ENCODE results near the gene ARF5. TPM values are rescaled to one million over a fixed set of nuclear protein-coding genes. Genes with fewer than 3 reads are reported as not detected.

The ARF5 gene
- polyA plus RNA-seq, 4 donors = 205 to 249 (median 223) TPM

GRCh38 chr7:127612263-127612662, 24.1 kb downstream of the ARF5 start:
- H3K4me1 ChIP-seq (ENCODE audit: control insufficient read depth in 3 of 3, insufficient read depth in 2 of 3, low read depth in 1 of 3, low read length in 2 of 3) = no peaks in the 10 kb centered on the region
- no peaks in the 10 kb centered on the region for H3K36me3 ChIP-seq (ENCODE audit: control insufficient read depth in 3 of 3, insufficient read depth in 2 of 3, low read depth in 1 of 3, low read length in 3 of 3)
- H3K27me3 ChIP-seq (ENCODE audit: control insufficient read depth in 3 of 3, insufficient read depth in 3 of 3, low read length in 3 of 3) = peaks cover 0 to 9% (median 0%) of the 10 kb centered on the region in 3 donors
- FAIRE-seq = no peak
- WGBS, 3 donors = 89 to 100% (median 90%) methylated on average over 1 of the region's 1 CpG
- no peak for DNase-seq
- peaks cover 0 to 14% of the 10 kb centered on the region in 2 donors for H3K9me3 ChIP-seq (ENCODE audit: control insufficient read depth in 2 of 2, insufficient read depth in 1 of 2, low read depth in 1 of 2, low read length in 1 of 2)
- H3K27ac ChIP-seq (ENCODE audit: low read depth in 1 of 3, low read length in 2 of 3) = no peak overlapping the region
- H3K4me3 ChIP-seq (ENCODE audit: low read depth in 1 of 3, low read length in 3 of 3) = no peak overlapping the region

GRCh38 chr7:127616724-127617123, 28.5 kb downstream of the ARF5 start:
- Histone ChIP-seq H3K9me3 (ENCODE audit: control insufficient read depth in 2 of 2, insufficient read depth in 1 of 2, low read depth in 1 of 2, low read length in 1 of 2) (no peaks in the 10 kb centered on the region), H3K4me3 (ENCODE audit: low read depth in 1 of 3, low read length in 3 of 3) (no peak overlapping the region), H3K4me1 (ENCODE audit: control insufficient read depth in 3 of 3, insufficient read depth in 2 of 3, low read depth in 1 of 3, low read length in 2 of 3) (no peaks in the 10 kb centered on the region), H3K27me3 (ENCODE audit: control insufficient read depth in 3 of 3, insufficient read depth in 3 of 3, low read length in 3 of 3) (peaks cover 3 to 45% (median 8%) of the 10 kb centered on the region in 3 donors), H3K36me3 (ENCODE audit: control insufficient read depth in 3 of 3, insufficient read depth in 2 of 3, low read depth in 1 of 3, low read length in 3 of 3) (no peaks in the 10 kb centered on the region), H3K27ac (ENCODE audit: low read depth in 1 of 3, low read length in 2 of 3) (no peak overlapping the region)
- DNase-seq (no peak), FAIRE-seq (no peak)
- whole genome bisulfite sequencing, 3 donors = 87 to 89% (median 88%) methylated on average over 5 of the region's 5 CpGs

- peaks cover 3 to 45% (median 8%) of the 10 kb centered on the region in 3 donors for H3K27me3 ChIP-seq (ENCODE audit: control insufficient read depth in 3 of 3, insufficient read depth in 3 of 3, low read length in 3 of 3)
- no peaks in the 10 kb centered on the region for H3K36me3 ChIP-seq (ENCODE audit: control insufficient read depth in 3 of 3, insufficient read depth in 2 of 3, low read depth in 1 of 3, low read length in 3 of 3)
- H3K9me3 ChIP-seq (ENCODE audit: control insufficient read depth in 2 of 2, insufficient read depth in 1 of 2, low read depth in 1 of 2, low read length in 1 of 2) = no peaks in the 10 kb centered on the region
- H3K4me3 ChIP-seq (ENCODE audit: low read depth in 1 of 3, low read length in 3 of 3) = no peak within 1 kb of the TSS
- DNase-seq (no peak), FAIRE-seq (no peak)
- H3K27ac ChIP-seq (ENCODE audit: low read depth in 1 of 3, low read length in 2 of 3) = no peak within 1 kb of the TSS
- no peaks in the 10 kb centered on the region for H3K4me1 ChIP-seq (ENCODE audit: control insufficient read depth in 3 of 3, insufficient read depth in 2 of 3, low read depth in 1 of 3, low read length in 2 of 3)
- WGBS, 3 donors = 42 to 51% (median 50%) methylated on average over 2 of the region's 2 CpGs
Measured at GRCh38 chr7:127618042-127618441, 29.8 kb downstream of the ARF5 start, which contains the start of gene PAX4. Gene PAX4, minus strand, starts transcription at chr7:127618142. Its CDS starts 2,214 bp downstream, at chr7:127615928.

- Histone ChIP-seq H3K36me3 (ENCODE audit: control insufficient read depth in 3 of 3, insufficient read depth in 2 of 3, low read depth in 1 of 3, low read length in 3 of 3) (no peaks in the 10 kb centered on the region), H3K9me3 (ENCODE audit: control insufficient read depth in 2 of 2, insufficient read depth in 1 of 2, low read depth in 1 of 2, low read length in 1 of 2) (no peaks in the 10 kb centered on the region), H3K4me3 (ENCODE audit: low read depth in 1 of 3, low read length in 3 of 3) (no peak overlapping the region), H3K27me3 (ENCODE audit: control insufficient read depth in 3 of 3, insufficient read depth in 3 of 3, low read length in 3 of 3) (peaks cover 3 to 45% (median 8%) of the 10 kb centered on the region in 3 donors), H3K27ac (ENCODE audit: low read depth in 1 of 3, low read length in 2 of 3) (no peak overlapping the region), H3K4me1 (ENCODE audit: control insufficient read depth in 3 of 3, insufficient read depth in 2 of 3, low read depth in 1 of 3, low read length in 2 of 3) (no peaks in the 10 kb centered on the region)
- 38 to 61% (median 42%) methylated on average over 1 of the region's 1 CpG for WGBS, 3 donors
- DNase-seq (no peak), FAIRE-seq (no peak)
Measured at GRCh38 chr7:127618775-127619174, 30.6 kb downstream of the ARF5 start.

- H3K27me3 ChIP-seq (ENCODE audit: control insufficient read depth in 3 of 3, insufficient read depth in 3 of 3, low read length in 3 of 3) = peaks cover 3 to 45% (median 8%) of the 10 kb centered on the region in 3 donors
- FAIRE-seq = no peak
- H3K4me3 ChIP-seq (ENCODE audit: low read depth in 1 of 3, low read length in 3 of 3) = no peak overlapping the region
- 8 to 11% (median 9%) methylated on average over 24 to 27 of the region's 27 CpGs for WGBS, 3 donors
- no peaks in the 10 kb centered on the region for H3K36me3 ChIP-seq (ENCODE audit: control insufficient read depth in 3 of 3, insufficient read depth in 2 of 3, low read depth in 1 of 3, low read length in 3 of 3)
- no peaks in the 10 kb centered on the region for H3K4me1 ChIP-seq (ENCODE audit: control insufficient read depth in 3 of 3, insufficient read depth in 2 of 3, low read depth in 1 of 3, low read length in 2 of 3)
- H3K27ac ChIP-seq (ENCODE audit: low read depth in 1 of 3, low read length in 2 of 3) = peak overlapping the region in 1 of 3 donors; percentile 7
- DNase-seq = peak in 1 of 2 donors; percentile 30
- H3K9me3 ChIP-seq (ENCODE audit: control insufficient read depth in 2 of 2, insufficient read depth in 1 of 2, low read depth in 1 of 2, low read length in 1 of 2) = no peaks in the 10 kb centered on the region
Measured at GRCh38 chr7:127619681-127620405, 31.6 kb downstream of the ARF5 start.

- DNase-seq (no peak), FAIRE-seq (no peak)
- H3K4me1 ChIP-seq (ENCODE audit: control insufficient read depth in 3 of 3, insufficient read depth in 2 of 3, low read depth in 1 of 3, low read length in 2 of 3) = no peaks in the 10 kb centered on the region
- H3K36me3 ChIP-seq (ENCODE audit: control insufficient read depth in 3 of 3, insufficient read depth in 2 of 3, low read depth in 1 of 3, low read length in 3 of 3) = no peaks in the 10 kb centered on the region
- no peaks in the 10 kb centered on the region for H3K9me3 ChIP-seq (ENCODE audit: control insufficient read depth in 2 of 2, insufficient read depth in 1 of 2, low read depth in 1 of 2, low read length in 1 of 2)
- no peak overlapping the region for H3K4me3 ChIP-seq (ENCODE audit: low read depth in 1 of 3, low read length in 3 of 3)
- H3K27ac ChIP-seq (ENCODE audit: low read depth in 1 of 3, low read length in 2 of 3) = no peak overlapping the region
- H3K27me3 ChIP-seq (ENCODE audit: control insufficient read depth in 3 of 3, insufficient read depth in 3 of 3, low read length in 3 of 3) = peaks cover 3 to 45% (median 8%) of the 10 kb centered on the region in 3 donors
- WGBS, 3 donors = 4 to 7% (median 4%) methylated on average over 23 to 24 of the region's 24 CpGs
Measured at GRCh38 chr7:127620406-127621233, 32.4 kb downstream of the ARF5 start.

- Histone ChIP-seq H3K9me3 (ENCODE audit: control insufficient read depth in 2 of 2, insufficient read depth in 1 of 2, low read depth in 1 of 2, low read length in 1 of 2) (no peaks in the 10 kb centered on the region), H3K36me3 (ENCODE audit: control insufficient read depth in 3 of 3, insufficient read depth in 2 of 3, low read depth in 1 of 3, low read length in 3 of 3) (no peaks in the 10 kb centered on the region), H3K27me3 (ENCODE audit: control insufficient read depth in 3 of 3, insufficient read depth in 3 of 3, low read length in 3 of 3) (peaks cover 0 to 9% (median 2%) of the 10 kb centered on the region in 3 donors), H3K4me3 (ENCODE audit: low read depth in 1 of 3, low read length in 3 of 3) (no peak overlapping the region), H3K4me1 (ENCODE audit: control insufficient read depth in 3 of 3, insufficient read depth in 2 of 3, low read depth in 1 of 3, low read length in 2 of 3) (no peaks in the 10 kb centered on the region), H3K27ac (ENCODE audit: low read depth in 1 of 3, low read length in 2 of 3) (no peak overlapping the region)
- no peak for DNase-seq
- no peak for FAIRE-seq
Measured at GRCh38 chr7:127625331-127625730, 37.1 kb downstream of the ARF5 start.

GRCh38 chr7:127628445-127628844, 40.2 kb downstream of the ARF5 start:
- Histone ChIP-seq H3K9me3 (ENCODE audit: control insufficient read depth in 2 of 2, insufficient read depth in 1 of 2, low read depth in 1 of 2, low read length in 1 of 2) (no peaks in the 10 kb centered on the region), H3K4me3 (ENCODE audit: low read depth in 1 of 3, low read length in 3 of 3) (no peak overlapping the region), H3K27ac (ENCODE audit: low read depth in 1 of 3, low read length in 2 of 3) (no peak overlapping the region), H3K27me3 (ENCODE audit: control insufficient read depth in 3 of 3, insufficient read depth in 3 of 3, low read length in 3 of 3) (no peaks in the 10 kb centered on the region), H3K4me1 (ENCODE audit: control insufficient read depth in 3 of 3, insufficient read depth in 2 of 3, low read depth in 1 of 3, low read length in 2 of 3) (no peaks in the 10 kb centered on the region), H3K36me3 (ENCODE audit: control insufficient read depth in 3 of 3, insufficient read depth in 2 of 3, low read depth in 1 of 3, low read length in 3 of 3) (no peaks in the 10 kb centered on the region)
- FAIRE-seq (no peak), DNase-seq (no peak)
- 35 to 60% (median 50%) methylated on average over 3 of the region's 3 CpGs for WGBS, 3 donors

Data from small intestine (tissue), 7 donors.